GM19099 (cell line): ENCODE measurements around the gene PLEKHA7.

Experiments used
- POLR2A ChIP-seq: IDR thresholded peaks from 3 replicates; pipeline ENCODE4 v1.6.1; 2011; ENCODE audit warnings: low read depth; ENCODE audit not compliant: insufficient read length; ENCODE audit errors: extremely low read depth

Gene PLEKHA7

GRCh38 chr11:16986434-16987204, 27.6 kb downstream of the PLEKHA7 start:
- TF ChIP-seq POLR2A: no peak

- no peak for TF ChIP-seq POLR2A
Observed at GRCh38 chr11:16985297-16985696, 28.9 kb downstream of the PLEKHA7 start.

GRCh38 chr11:16984229-16984628, 30.0 kb downstream of the PLEKHA7 start:
- TF ChIP-seq POLR2A: no peak

GRCh38 chr11:16982809-16983208, 31.4 kb downstream of the PLEKHA7 start:
- TF ChIP-seq POLR2A: no peak

GRCh38 chr11:16982256-16982671, 31.9 kb downstream of the PLEKHA7 start:
- no peak for TF ChIP-seq POLR2A

GRCh38 chr11:16981651-16982194, 32.5 kb downstream of the PLEKHA7 start:
- no peak for TF ChIP-seq POLR2A

- no peak for TF ChIP-seq POLR2A
Observed at GRCh38 chr11:16979703-16980622, 34.3 kb downstream of the PLEKHA7 start.

- no peak for TF ChIP-seq POLR2A
Observed at GRCh38 chr11:16977994-16978315, 36.3 kb downstream of the PLEKHA7 start.

- no peak for TF ChIP-seq POLR2A
Observed at GRCh38 chr11:16977136-16977993, 36.8 kb downstream of the PLEKHA7 start.

GRCh38 chr11:16976379-16976778, 37.8 kb downstream of the PLEKHA7 start:
- TF ChIP-seq POLR2A: no peak

GRCh38 chr11:16975906-16976305, 38.3 kb downstream of the PLEKHA7 start:
- no peak for TF ChIP-seq POLR2A

GRCh38 chr11:16973338-16973964, 40.8 kb downstream of the PLEKHA7 start:
- TF ChIP-seq POLR2A: no peak

GRCh38 chr11:16969010-16969999, 44.9 kb downstream of the PLEKHA7 start:
- TF ChIP-seq POLR2A: no peak

- TF ChIP-seq POLR2A: no peak
Observed at GRCh38 chr11:16968196-16968595, 46.0 kb downstream of the PLEKHA7 start.
